Peyer's patch (tissue), 4 donors: ENCODE results near the gene HRH4.

ENCODE experiments used
- CTCF ChIP-seq, 6 experiments: fragments of 450-650 bp in 4 of 6; fragments of 200-600 bp in 2 of 6; sonication (generic) in 1 of 6; IDR thresholded peaks; one replicate each; pipeline ENCODE4 v1.5.1; 2017 to 2019; ENCODE audit warnings: antibody characterized with exemption in 6 of 6, mild to moderate bottlenecking in 3 of 6, moderate library complexity in 1 of 6
- POLR2A ChIP-seq, 2 donors: fragments of 450-650 bp; IDR thresholded peaks; one replicate each; pipeline ENCODE4 v1.5.1; 2017; ENCODE audit warnings: antibody characterized with exemption in 2 of 2, mild to moderate bottlenecking in 2 of 2, moderate library complexity in 2 of 2

GRCh38 chr18:24465486-24465885 is 5.0 kb downstream of the HRH4 start:
- TF ChIP-seq CTCF (IDR thresholded peaks at IDR 0.05) (no peak), POLR2A (IDR thresholded peaks at IDR 0.05) (no peak)
